HCT116 (cell line): ENCODE measurements around the gene PLAAT2.

Experiments
- EZH2 ChIP-seq: fragments of 200-600 bp; sonication (generic); IDR thresholded peaks from 2 replicates; pipeline ENCODE4 v1.6.1; 2017; ENCODE audit warnings: antibody characterized with exemption, mixed run types
- FOSL1 ChIP-seq: IDR thresholded peaks from 2 replicates; pipeline ENCODE4 v1.6.1; 2012; ENCODE audit warnings: low read depth
- JUND ChIP-seq: IDR thresholded peaks from 2 replicates; pipeline ENCODE4 v1.6.1; 2012
- POLR2A ChIP-seq: IDR thresholded peaks from 2 replicates; pipeline ENCODE4 v1.7.0; 2011; ENCODE audit warnings: borderline replicate concordance; ENCODE audit not compliant: insufficient read depth, insufficient read length; ENCODE audit errors: extremely low read depth
- POLR2AphosphoS5 ChIP-seq: IDR thresholded peaks from 2 replicates; pipeline ENCODE4 v1.6.1; 2011; ENCODE audit warnings: mild to moderate bottlenecking, low read depth, low read length, moderate library complexity
- RAD21 ChIP-seq: IDR thresholded peaks from 2 replicates; pipeline ENCODE4 v1.6.1; 2012; ENCODE audit warnings: low read depth, mild to moderate bottlenecking
- SIN3A ChIP-seq: IDR thresholded peaks from 2 replicates; pipeline ENCODE4 v1.6.1; 2012; ENCODE audit warnings: low read depth
- SP1 ChIP-seq: IDR thresholded peaks from 2 replicates; pipeline ENCODE4 v1.6.1; 2012; ENCODE audit warnings: low read depth
- SRF ChIP-seq: IDR thresholded peaks from 2 replicates; pipeline ENCODE4 v1.6.1; 2012; ENCODE audit warnings: low read depth
- TCF7L2 ChIP-seq: IDR thresholded peaks from 2 replicates; pipeline ENCODE4 v1.7.0; 2011; ENCODE audit warnings: borderline replicate concordance, inconsistent platforms; ENCODE audit not compliant: insufficient read depth, insufficient read length; ENCODE audit errors: extremely low read depth
- YY1 ChIP-seq: IDR thresholded peaks from 2 replicates; pipeline ENCODE4 v1.6.1; 2011; ENCODE audit warnings: low read length, low read depth, moderate library complexity, mild to moderate bottlenecking; ENCODE audit not compliant: insufficient replicate concordance; ENCODE audit errors: extremely low read depth
- TF ChIP-seq, protein P1 (sequence below), 3 experiments: fragments of 200-600 bp in 1 of 3; sonication (generic) in 1 of 3; IDR thresholded peaks in 2 of 3; conservative IDR thresholded peaks in 1 of 3; 2 replicates each; pipeline ENCODE4 v1.5.1; 2012 to 2017; ENCODE audit warnings: low read depth in 2 of 3, low read length in 2 of 3, antibody characterized with exemption in 1 of 3, borderline replicate concordance in 1 of 3, control low read depth in 1 of 3, mild to moderate bottlenecking in 1 of 3, mixed read lengths in 1 of 3, mixed run types in 1 of 3, moderate library complexity in 1 of 3; ENCODE audit not compliant: insufficient read depth in 1 of 3

GRCh38 chr11:63530021-63530420, 33.2 kb downstream of the PLAAT2 start:
- TF ChIP-seq SP1, result no peak
- no peak for TF ChIP-seq SIN3A
- no peak for TF ChIP-seq POLR2AphosphoS5
- TF ChIP-seq, protein P1, sequence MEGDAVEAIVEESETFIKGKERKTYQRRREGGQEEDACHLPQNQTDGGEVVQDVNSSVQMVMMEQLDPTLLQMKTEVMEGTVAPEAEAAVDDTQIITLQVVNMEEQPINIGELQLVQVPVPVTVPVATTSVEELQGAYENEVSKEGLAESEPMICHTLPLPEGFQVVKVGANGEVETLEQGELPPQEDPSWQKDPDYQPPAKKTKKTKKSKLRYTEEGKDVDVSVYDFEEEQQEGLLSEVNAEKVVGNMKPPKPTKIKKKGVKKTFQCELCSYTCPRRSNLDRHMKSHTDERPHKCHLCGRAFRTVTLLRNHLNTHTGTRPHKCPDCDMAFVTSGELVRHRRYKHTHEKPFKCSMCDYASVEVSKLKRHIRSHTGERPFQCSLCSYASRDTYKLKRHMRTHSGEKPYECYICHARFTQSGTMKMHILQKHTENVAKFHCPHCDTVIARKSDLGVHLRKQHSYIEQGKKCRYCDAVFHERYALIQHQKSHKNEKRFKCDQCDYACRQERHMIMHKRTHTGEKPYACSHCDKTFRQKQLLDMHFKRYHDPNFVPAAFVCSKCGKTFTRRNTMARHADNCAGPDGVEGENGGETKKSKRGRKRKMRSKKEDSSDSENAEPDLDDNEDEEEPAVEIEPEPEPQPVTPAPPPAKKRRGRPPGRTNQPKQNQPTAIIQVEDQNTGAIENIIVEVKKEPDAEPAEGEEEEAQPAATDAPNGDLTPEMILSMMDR (IDR thresholded peaks at IDR 0.05 in 2 of 3, conservative IDR thresholded peaks at IDR 0.05 in 1 of 3; ENCODE audit: borderline replicate concordance in 1 of 3, insufficient read depth in 1 of 3, low read depth in 2 of 3, low read length in 2 of 3), result no peak
- TF ChIP-seq EZH2, result no peak
- TF ChIP-seq FOSL1, result no peak
- TF ChIP-seq POLR2A, result no peak
- TF ChIP-seq RAD21, result no peak
- no peak for TF ChIP-seq JUND
- TF ChIP-seq TCF7L2, result no peak
- no peak for TF ChIP-seq YY1
- TF ChIP-seq SRF, result no peak
